ENCODE results near the gene ZBTB44. TPM values are rescaled to one million over a fixed set of nuclear protein-coding genes. Genes with fewer than 3 reads are reported as not detected.
"Not testable (repeated sequence)": the region's sequence is repeated elsewhere in the genome, so short reads cannot be mapped to it uniquely, and the experiment has no call there.

The ZBTB44 gene
- total RNA-seq, 1 experiment from 2014 or later = 41.2 TPM

DNA sequence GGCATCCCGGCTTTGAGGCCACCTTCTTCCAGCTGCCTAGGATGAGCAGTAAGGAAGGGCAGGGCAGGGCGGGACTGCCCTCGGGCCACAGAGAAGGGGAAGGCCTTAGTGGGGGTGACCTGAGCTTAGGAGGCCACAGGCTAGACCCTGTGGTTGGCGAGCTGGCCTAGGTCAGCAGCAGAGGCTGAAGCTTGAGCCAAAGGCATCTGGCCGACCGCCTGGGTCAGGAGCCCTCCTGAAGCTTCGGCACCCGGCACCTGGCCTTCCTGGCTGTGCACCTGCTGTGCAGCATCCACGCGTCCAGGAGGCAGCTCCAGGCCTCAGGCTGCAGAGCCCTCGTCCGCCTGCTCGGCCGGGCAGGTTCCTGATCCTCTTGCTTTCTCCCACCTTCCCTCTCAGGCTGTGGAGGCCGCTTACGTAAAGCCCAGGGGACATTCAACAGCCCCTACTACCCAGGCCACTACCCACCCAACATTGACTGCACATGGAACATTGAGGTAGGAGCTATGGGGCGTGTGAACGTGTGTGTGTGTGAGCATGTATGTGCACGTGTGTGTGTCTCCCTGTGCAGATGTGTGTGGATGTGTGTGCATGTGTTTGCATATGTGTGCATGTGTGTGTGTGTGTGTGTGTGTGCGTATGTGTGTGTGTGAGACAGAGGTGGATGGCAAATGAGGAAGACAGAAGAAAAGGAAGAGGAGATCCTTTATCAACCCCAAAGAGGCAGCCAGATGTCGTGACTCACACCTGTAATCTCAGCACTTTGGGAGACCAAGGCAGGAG, 120.3 kb downstream of the ZBTB44 start:
- TF ChIP-seq EZH2 (IDR thresholded peaks at IDR 0.05; ENCODE audit: low read depth) = no peak
- TF ChIP-seq, protein P1, sequence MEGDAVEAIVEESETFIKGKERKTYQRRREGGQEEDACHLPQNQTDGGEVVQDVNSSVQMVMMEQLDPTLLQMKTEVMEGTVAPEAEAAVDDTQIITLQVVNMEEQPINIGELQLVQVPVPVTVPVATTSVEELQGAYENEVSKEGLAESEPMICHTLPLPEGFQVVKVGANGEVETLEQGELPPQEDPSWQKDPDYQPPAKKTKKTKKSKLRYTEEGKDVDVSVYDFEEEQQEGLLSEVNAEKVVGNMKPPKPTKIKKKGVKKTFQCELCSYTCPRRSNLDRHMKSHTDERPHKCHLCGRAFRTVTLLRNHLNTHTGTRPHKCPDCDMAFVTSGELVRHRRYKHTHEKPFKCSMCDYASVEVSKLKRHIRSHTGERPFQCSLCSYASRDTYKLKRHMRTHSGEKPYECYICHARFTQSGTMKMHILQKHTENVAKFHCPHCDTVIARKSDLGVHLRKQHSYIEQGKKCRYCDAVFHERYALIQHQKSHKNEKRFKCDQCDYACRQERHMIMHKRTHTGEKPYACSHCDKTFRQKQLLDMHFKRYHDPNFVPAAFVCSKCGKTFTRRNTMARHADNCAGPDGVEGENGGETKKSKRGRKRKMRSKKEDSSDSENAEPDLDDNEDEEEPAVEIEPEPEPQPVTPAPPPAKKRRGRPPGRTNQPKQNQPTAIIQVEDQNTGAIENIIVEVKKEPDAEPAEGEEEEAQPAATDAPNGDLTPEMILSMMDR (conservative IDR thresholded peaks at IDR 0.05) = no peak
- Histone ChIP-seq H2AFZ (no peak overlapping the region), H4K20me1 (ENCODE audit: insufficient read depth) (no peaks in the 10 kb centered on the region; the same call in 1 of the 2 replicates), H3K27me3 (ENCODE audit: insufficient read depth, low read depth) (no peaks in the 10 kb centered on the region), H3K79me2 (ENCODE audit: low read depth) (no peaks in the 10 kb centered on the region), H3K9me2 (ENCODE audit: insufficient read depth) (no peaks in the 10 kb centered on the region), H3K4me1 (replicated peaks; ENCODE audit: insufficient read depth) (no peaks in the 10 kb centered on the region), H3K9me3 (ENCODE audit: insufficient read depth, low read depth) (no peaks in the 10 kb centered on the region), H3F3A (ENCODE audit: insufficient read depth, low read depth) (no peaks in the 10 kb centered on the region), H3K4me3 (no peak overlapping the region), H3K36me3 (ENCODE audit: low read depth) (peaks cover 3% of the 10 kb centered on the region; the same call in 1 of the 2 replicates), H3K27ac (no peak overlapping the region), H3K4me2 (no peak overlapping the region)
- ChIA-PET CTCF (no interaction called here), POLR2A (ENCODE audit: unreplicated experiment) (no interaction called here)
- intact Hi-C loops (cut with micrococcal nuclease; ENCODE audit: unreplicated experiment) = no loop called here
- BruUV-seq (replicated peaks) = TSS peak; percentile 15
- no peak for DNase-seq

DNA sequence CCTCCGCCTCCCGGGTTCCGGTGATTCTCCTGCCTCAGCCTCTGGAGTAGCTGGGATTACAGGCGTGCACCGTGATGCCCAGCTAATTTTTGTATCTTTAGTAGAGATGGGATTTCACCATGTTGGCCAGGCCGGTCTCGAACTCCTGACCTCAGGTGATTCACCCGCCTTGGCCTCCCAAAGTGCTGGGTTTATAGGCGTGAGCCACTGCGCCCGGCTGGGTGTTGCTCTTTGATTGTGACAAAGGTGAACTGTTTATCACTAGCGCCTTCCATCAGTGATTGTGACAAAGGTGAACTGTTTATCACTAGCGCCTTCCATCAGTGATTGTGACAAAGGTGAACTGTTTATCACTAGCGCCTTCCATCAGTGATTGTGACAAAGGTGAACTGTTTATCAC, 121.2 kb downstream of the ZBTB44 start:
- intact Hi-C loops (cut with micrococcal nuclease; ENCODE audit: unreplicated experiment); H3K27me3 ChIP-seq (ENCODE audit: insufficient read depth, low read depth); H3K9me3 ChIP-seq (ENCODE audit: insufficient read depth, low read depth); CTCF ChIA-PET; H3K9me2 ChIP-seq (ENCODE audit: insufficient read depth); POLR2A ChIA-PET (ENCODE audit: unreplicated experiment); BruUV-seq (replicated peaks); H3K4me2 ChIP-seq; H3K4me3 ChIP-seq; H3K4me1 ChIP-seq (replicated peaks; ENCODE audit: insufficient read depth); H2AFZ ChIP-seq; H3F3A ChIP-seq (ENCODE audit: insufficient read depth, low read depth); H3K79me2 ChIP-seq (ENCODE audit: low read depth); H3K36me3 ChIP-seq (ENCODE audit: low read depth); DNase-seq; H4K20me1 ChIP-seq (ENCODE audit: insufficient read depth); H3K27ac ChIP-seq: not testable (repeated sequence)

DNA sequence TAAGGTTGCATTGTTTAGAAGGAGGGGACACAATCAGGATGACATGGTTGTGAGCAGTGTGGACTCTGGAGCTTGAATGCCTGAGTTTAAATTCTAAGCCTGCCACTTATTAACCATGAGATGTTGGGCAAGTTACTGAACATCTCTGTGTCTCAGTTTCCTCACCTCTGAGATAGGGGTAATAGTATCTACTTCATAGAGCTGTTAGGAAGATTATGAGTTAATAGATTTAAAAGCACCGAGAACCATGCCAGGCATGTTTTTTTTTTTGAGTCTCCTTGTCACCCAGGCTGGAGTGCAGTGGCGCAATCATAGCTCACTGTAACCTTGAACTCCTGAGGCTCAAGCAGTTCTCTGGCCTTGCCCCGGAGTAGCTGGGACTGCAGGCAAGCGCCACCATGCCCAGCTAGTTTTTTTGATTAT, 121.9 kb downstream of the ZBTB44 start:
- no peaks in the 10 kb centered on the region for H3K9me3 ChIP-seq (ENCODE audit: insufficient read depth, low read depth)
- no peaks in the 10 kb centered on the region; the same call in 1 of the 2 replicates for H3K36me3 ChIP-seq (ENCODE audit: low read depth)
- H2AFZ ChIP-seq = no peak overlapping the region
- no peak overlapping the region for H3K27ac ChIP-seq
- no peak overlapping the region for H3K4me2 ChIP-seq
- POLR2A ChIA-PET (ENCODE audit: unreplicated experiment) = no interaction called here
- intact Hi-C loops (cut with micrococcal nuclease; ENCODE audit: unreplicated experiment) = no loop called here
- no peaks in the 10 kb centered on the region for H3F3A ChIP-seq (ENCODE audit: insufficient read depth, low read depth)
- BruUV-seq (replicated peaks) = no TSS peak
- no peaks in the 10 kb centered on the region for H3K79me2 ChIP-seq (ENCODE audit: low read depth)
- CTCF ChIA-PET = no interaction called here
- TF ChIP-seq, protein P1 (conservative IDR thresholded peaks at IDR 0.05) = no peak
- no peak for TF ChIP-seq EZH2 (IDR thresholded peaks at IDR 0.05; ENCODE audit: low read depth)
- no peaks in the 10 kb centered on the region for H3K4me1 ChIP-seq (replicated peaks; ENCODE audit: insufficient read depth)
- no peak for DNase-seq
- no peaks in the 10 kb centered on the region for H3K9me2 ChIP-seq (ENCODE audit: insufficient read depth)
- no peaks in the 10 kb centered on the region; the same call in 1 of the 2 replicates for H4K20me1 ChIP-seq (ENCODE audit: insufficient read depth)
- H3K27me3 ChIP-seq (ENCODE audit: insufficient read depth, low read depth) = no peaks in the 10 kb centered on the region
- no peak overlapping the region for H3K4me3 ChIP-seq

Data from PC-9 (cell line).